SK-N-SH (cell line): ENCODE measurements around the gene LIMK1. TPM values are rescaled to one million over a fixed set of nuclear protein-coding genes. Genes with fewer than 3 reads are reported as not detected.
"Not testable (repeated sequence)": the region's sequence is repeated elsewhere in the genome, so short reads cannot be mapped to it uniquely, and the experiment has no call there.

Experiments
- CTCF ChIA-PET: fragments of 300-600, 350-600 bp; formaldehyde crosslinking; extraction: SDS; loops from one replicate; lab custom pipeline; 2021; lab: Yijun Ruan, JAX
- POLR2A ChIA-PET: fragments of 350-600 bp; sonication (Branson Sonifier 250); formaldehyde crosslinking; extraction: SDS; loops from one replicate; lab custom pipeline; 2020; ENCODE audit warnings: antibody characterized with exemption, inconsistent platforms; lab: Yijun Ruan, JAX
- DNase-seq: peaks from one replicate; pipeline ENCODE4 v3.0.0; 2012
- H2AFZ ChIP-seq: fragments of 200-600 bp; sonication (generic); 2 replicates; pipeline ENCODE4 v1.8.1; 2016; ENCODE audit warnings: antibody characterized with exemption, mild to moderate bottlenecking, low read depth
- H3F3A ChIP-seq: fragments of 200-600 bp; sonication (generic); replicated peaks from 2 replicates; pipeline ENCODE3; 2016; ENCODE audit warnings: antibody characterized with exemption, mild to moderate bottlenecking; ENCODE audit not compliant: insufficient read depth
- H3K27ac ChIP-seq, 2 experiments: fragments of 200-500 bp in 1 of 2; fragments of 200-600 bp in 1 of 2; sonication (Bioruptor generic) in 1 of 2; sonication (generic), shearing (Covaris generic) in 1 of 2; 2 replicates each; pipeline versions ENCODE4 v1.5.1 to v1.6.1; 2014 to 2016; ENCODE audit warnings: low read depth in 2 of 2, inconsistent platforms in 1 of 2, low read length in 1 of 2, mild to moderate bottlenecking in 1 of 2, mixed read lengths in 1 of 2
- H3K27me3 ChIP-seq: fragments of 200-600 bp; sonication (generic), shearing (Covaris generic); 2 replicates; pipeline ENCODE4 v1.6.1; 2016; ENCODE audit warnings: mixed run types; ENCODE audit not compliant: insufficient read depth
- H3K36me3 ChIP-seq, 2 experiments: fragments of 200-500 bp in 1 of 2; fragments of 200-600 bp in 1 of 2; sonication (Bioruptor generic) in 1 of 2; sonication (generic) in 1 of 2; replicated peaks in 1 of 2; 2 replicates each; pipeline versions ENCODE3 to v1.5.1; 2014 to 2016; ENCODE audit warnings: low read length in 1 of 2, mild to moderate bottlenecking in 1 of 2; ENCODE audit not compliant: insufficient read depth in 2 of 2, control insufficient read depth in 1 of 2
- H3K4me1 ChIP-seq, 2 experiments: fragments of 200-500 bp in 1 of 2; fragments of 200-600 bp in 1 of 2; sonication (Bioruptor generic) in 1 of 2; sonication (generic), shearing (Covaris generic) in 1 of 2; 2 replicates each; pipeline versions ENCODE4 v1.5.1 to v1.6.1; 2014 to 2016; ENCODE audit warnings: low read depth in 1 of 2, low read length in 1 of 2, mixed run types in 1 of 2; ENCODE audit not compliant: insufficient read depth in 2 of 2, control insufficient read depth in 1 of 2
- H3K4me2 ChIP-seq: fragments of 200-600 bp; sonication (generic), shearing (Covaris generic); 2 replicates; pipeline ENCODE4 v1.6.1; 2017; ENCODE audit warnings: mixed run types
- H3K4me3 ChIP-seq, 2 experiments: fragments of 200-500 bp in 1 of 2; fragments of 200-600 bp in 1 of 2; sonication (Bioruptor generic) in 1 of 2; sonication (generic), shearing (Covaris generic) in 1 of 2; 2 replicates each; pipeline versions ENCODE4 v1.5.1 to v1.8.1; 2014 to 2016; ENCODE audit warnings: low read depth in 2 of 2, inconsistent platforms in 1 of 2, low read length in 1 of 2, mild to moderate bottlenecking in 1 of 2, mixed read lengths in 1 of 2, moderate library complexity in 1 of 2
- H3K79me2 ChIP-seq: fragments of 200-600 bp; sonication (generic); 2 replicates; pipeline ENCODE4 v1.8.1; 2017; ENCODE audit warnings: mild to moderate bottlenecking; ENCODE audit not compliant: insufficient read depth
- H3K9ac ChIP-seq: fragments of 200-600 bp; sonication (generic); 2 replicates; pipeline ENCODE4 v1.6.1; 2017; ENCODE audit warnings: mixed run types
- H3K9me2 ChIP-seq: fragments of 200-600 bp; sonication (generic); 2 replicates; pipeline ENCODE4 v1.6.1; 2017; ENCODE audit warnings: mixed run types
- H3K9me3 ChIP-seq: fragments of 200-600 bp; sonication (generic); 2 replicates; pipeline ENCODE4 v1.6.1; 2017; ENCODE audit warnings: mixed run types, mild to moderate bottlenecking, moderate library complexity
- H4K20me1 ChIP-seq: fragments of 200-600 bp; sonication (generic); 2 replicates; pipeline ENCODE4 v1.6.1; 2017; ENCODE audit warnings: mild to moderate bottlenecking, mixed run types; ENCODE audit not compliant: insufficient read depth
- MXI1 ChIP-seq: IDR thresholded peaks from 2 replicates; pipeline ENCODE4 v1.6.1; 2012; ENCODE audit warnings: mild to moderate bottlenecking, low read depth, low read length, improper control_type of control experiment
- NFIC ChIP-seq: IDR thresholded peaks from 2 replicates; pipeline ENCODE4 v1.4.0; 2012; ENCODE audit warnings: borderline replicate concordance
- REST ChIP-seq: IDR thresholded peaks from 2 replicates; pipeline ENCODE4 v1.6.1; 2012; ENCODE audit warnings: mild to moderate bottlenecking, low read depth, low read length, moderate library complexity
- WGBS: methylation state at CpG from one replicate; pipeline ENCODE4 v1.1.6; 2017; ENCODE audit warnings: low lambda C conversion rate; 5-methylcytosine and 5-hydroxymethylcytosine counted together
- polyA plus RNA-seq, 3 experiments: library from polyadenylated mRNA; depleted of rRNA; stranded (reverse); fragments of >200 nt; gene quantifications; 2 replicates each; pipeline ENCODE4 v1.2.3, GENCODE V29; 2012

Gene LIMK1
- polyA plus RNA-seq, 1 of the 3 experiments (the other 2 are of a cell fraction) = 86.6 TPM

GRCh38 chr7:74043523-74043951, 40.1 kb upstream of the LIMK1 start (continued):
- no peak; the same call in 1 of the 2 replicates for TF ChIP-seq NFIC
- TF ChIP-seq, all 33 proteins: peak for 10

DNA sequence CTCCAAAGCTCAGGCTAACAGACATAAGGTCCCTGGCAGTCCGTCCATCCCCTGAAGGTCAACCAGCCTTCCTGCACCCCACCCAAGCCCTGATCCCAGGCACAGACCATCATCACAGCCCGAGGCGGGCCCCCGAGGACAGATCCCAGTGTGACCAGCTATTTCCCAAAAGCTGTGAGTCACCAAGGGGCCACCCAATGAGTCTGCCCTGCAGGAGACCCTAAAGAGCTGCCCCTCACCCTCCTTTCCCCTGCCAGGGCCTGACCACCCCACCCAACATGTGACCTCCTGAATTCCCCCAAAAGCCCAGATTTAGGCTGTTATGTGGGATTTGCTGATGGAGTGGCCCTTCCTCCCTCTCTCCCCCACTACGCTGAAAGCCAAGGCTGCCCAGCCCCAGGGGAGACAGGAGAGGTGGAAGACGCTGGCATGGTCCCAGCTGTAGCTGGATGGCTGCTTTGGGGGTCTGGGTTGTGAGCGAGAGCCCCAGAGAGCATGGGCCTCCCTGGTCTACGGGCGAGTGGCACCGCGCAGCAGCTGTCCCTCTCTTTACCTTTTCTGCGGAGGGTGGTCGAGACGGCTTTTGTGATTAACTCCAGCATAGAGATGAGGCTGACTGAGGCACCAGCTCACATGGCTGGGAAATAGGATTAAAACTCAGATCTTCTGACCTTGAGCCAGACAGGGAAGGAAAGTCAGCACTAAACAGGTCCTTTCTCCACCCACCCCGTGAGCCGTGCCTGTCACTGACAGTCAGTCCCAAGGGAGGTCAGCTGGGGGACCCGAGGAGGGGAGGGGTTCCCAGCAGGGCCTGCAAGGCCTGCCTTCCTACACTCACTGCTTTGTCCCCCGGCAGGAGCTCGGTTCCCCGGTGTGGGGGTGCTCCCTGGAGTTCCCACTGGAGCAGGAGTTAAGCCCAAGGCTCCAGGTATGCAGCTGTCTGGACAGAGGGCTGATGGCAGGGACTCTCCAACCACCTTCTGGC, 38.9 kb upstream of the LIMK1 start:
- POLR2A ChIA-PET = interaction anchor here (0.6 to 3.1 kb wide), 7 partner anchors 11 to 179 kb away, joined by 3 to 24 read pairs (median 3); partner anchors contain the start of gene LIMK1
- CTCF ChIA-PET = interaction anchor here (0.5 to 12.6 kb wide), 11 partner anchors 10 to 1621 kb away, joined by 3 to 107 read pairs (median 4); partner anchors contain the start of genes EIF4H and ELN
- no peak overlapping the region for H3K4me3 ChIP-seq
- H3K27ac ChIP-seq = peak overlapping the region in 1 of 2 experiments; percentile 99; a peak in 2 of 4 replicates
- no peak overlapping the region for H3K9ac ChIP-seq
- H3F3A ChIP-seq = peaks cover 6% of the 10 kb centered on the region
- no peaks in the 10 kb centered on the region for H3K9me2 ChIP-seq
- H2AFZ ChIP-seq = no peak overlapping the region
- H3K79me2 ChIP-seq = no peaks in the 10 kb centered on the region
- WGBS = 85% methylated on average over 20 of the region's 20 CpGs
- no peak for DNase-seq
- H3K4me2 ChIP-seq = no peak overlapping the region
- no peaks in the 10 kb centered on the region for H4K20me1 ChIP-seq
- no peaks in the 10 kb centered on the region for H3K27me3 ChIP-seq
- H3K9me3 ChIP-seq = no peaks in the 10 kb centered on the region
- H3K36me3 ChIP-seq = no peaks in the 10 kb centered on the region
- peaks cover 20 to 55% of the 10 kb centered on the region in 2 experiments for H3K4me1 ChIP-seq
- TF ChIP-seq MXI1 (peak; percentile 47; the same call in 1 of the 2 replicates), REST (no peak)

- POLR2A ChIA-PET, H2AFZ ChIP-seq, H3K4me3 ChIP-seq, H3K4me2 ChIP-seq, DNase-seq, H3K9ac ChIP-seq, H3K9me2 ChIP-seq, H4K20me1 ChIP-seq, H3K27me3 ChIP-seq, H3F3A ChIP-seq, H3K79me2 ChIP-seq, H3K9me3 ChIP-seq, H3K36me3 ChIP-seq, H3K27ac ChIP-seq: not testable (repeated sequence)
- peaks cover 20 to 36% of the 10 kb centered on the region in 2 experiments for H3K4me1 ChIP-seq
- CTCF ChIA-PET = interaction anchor here (1.1 to 12.6 kb wide), 5 partner anchors 9 to 191 kb away, joined by 3 to 107 read pairs (median 7); partner anchors contain the start of gene ELN
- 88% methylated on average over 7 of the region's 7 CpGs for WGBS
Measured at GRCh38 chr7:74046581-74046980, 37.0 kb upstream of the LIMK1 start.
